ENCODE measurements around the gene PTPRJ. TPM values are rescaled to one million over a fixed set of nuclear protein-coding genes. Genes with fewer than 3 reads are reported as not detected.

PTPRJ gene
- polyA plus RNA-seq, 1 donor (not counting 4 experiments of a cell fraction or from before 2014, with no cell fraction given) = 0.84 TPM

DNA sequence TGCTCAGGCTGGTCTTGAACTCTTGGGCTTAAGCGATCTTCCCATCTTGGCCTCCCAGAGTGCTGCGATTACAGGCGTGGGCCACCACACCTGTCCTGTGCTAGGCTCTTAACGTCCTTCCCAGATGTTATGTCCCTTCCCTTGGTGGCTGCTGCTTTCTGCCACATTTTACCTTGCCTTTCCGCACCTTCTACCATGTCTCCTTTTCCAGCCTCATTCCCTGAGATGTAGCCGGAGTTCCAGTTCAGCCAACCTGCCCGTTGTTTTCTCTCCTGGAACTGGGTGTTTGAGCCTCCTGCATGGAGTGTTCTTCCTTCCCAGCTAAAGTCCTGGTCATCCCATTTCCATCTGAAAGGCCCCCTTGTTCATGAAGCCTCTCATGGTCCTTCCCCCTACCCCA is 95.3 kb downstream of the PTPRJ start:
- Histone ChIP-seq H3K36me3 (ENCODE audit: control insufficient read depth in 2 of 2, extremely low read depth in 1 of 2, insufficient read depth in 2 of 2, low read length in 2 of 2) (no peaks in the 10 kb centered on the region), H3K79me2 (ENCODE audit: control insufficient read depth, insufficient read depth, low read length) (no peaks in the 10 kb centered on the region), H3K27ac (ENCODE audit: control insufficient read depth, insufficient read depth, low read length) (no peak overlapping the region), H3K4me3 (ENCODE audit: control insufficient read depth in 2 of 3, extremely low read depth in 1 of 3, insufficient read depth in 2 of 3, low read depth in 1 of 3, low read length in 3 of 3) (no peak overlapping the region), H3K4me2 (ENCODE audit: control insufficient read depth, extremely low read depth, insufficient read depth, low read depth, low read length) (no peak overlapping the region), H3K9me1 (ENCODE audit: control insufficient read depth, extremely low read depth, insufficient read depth, low read length) (no peaks in the 10 kb centered on the region), H4K20me1 (ENCODE audit: control insufficient read depth, extremely low read depth, insufficient read depth, low read length) (no peaks in the 10 kb centered on the region), H3K9me3 (ENCODE audit: control insufficient read depth, low read depth, low read length) (no peaks in the 10 kb centered on the region), H3K4me1 (ENCODE audit: control insufficient read depth, extremely low read depth, insufficient read depth, low read length) (no peaks in the 10 kb centered on the region), H2AFZ (ENCODE audit: control insufficient read depth, low read length) (no peak overlapping the region), H3K9ac (ENCODE audit: control insufficient read depth, extremely low read depth, insufficient read depth, low read length) (no peak overlapping the region), H3K27me3 (ENCODE audit: control insufficient read depth, extremely low read depth, insufficient read depth, low read length) (no peaks in the 10 kb centered on the region)
- FAIRE-seq (no peak), DNase-seq (ENCODE audit: low read depth, low spot score) (no peak)
- dilution Hi-C loops (cut with MboI; ENCODE audit: extremely low pct_ligation_motif_present, low sequenced_read_pairs) = no loop called here
- TF ChIP-seq EZH2 (IDR thresholded peaks at IDR 0.05; ENCODE audit: low read length) = no peak
- TF ChIP-seq, protein P1, sequence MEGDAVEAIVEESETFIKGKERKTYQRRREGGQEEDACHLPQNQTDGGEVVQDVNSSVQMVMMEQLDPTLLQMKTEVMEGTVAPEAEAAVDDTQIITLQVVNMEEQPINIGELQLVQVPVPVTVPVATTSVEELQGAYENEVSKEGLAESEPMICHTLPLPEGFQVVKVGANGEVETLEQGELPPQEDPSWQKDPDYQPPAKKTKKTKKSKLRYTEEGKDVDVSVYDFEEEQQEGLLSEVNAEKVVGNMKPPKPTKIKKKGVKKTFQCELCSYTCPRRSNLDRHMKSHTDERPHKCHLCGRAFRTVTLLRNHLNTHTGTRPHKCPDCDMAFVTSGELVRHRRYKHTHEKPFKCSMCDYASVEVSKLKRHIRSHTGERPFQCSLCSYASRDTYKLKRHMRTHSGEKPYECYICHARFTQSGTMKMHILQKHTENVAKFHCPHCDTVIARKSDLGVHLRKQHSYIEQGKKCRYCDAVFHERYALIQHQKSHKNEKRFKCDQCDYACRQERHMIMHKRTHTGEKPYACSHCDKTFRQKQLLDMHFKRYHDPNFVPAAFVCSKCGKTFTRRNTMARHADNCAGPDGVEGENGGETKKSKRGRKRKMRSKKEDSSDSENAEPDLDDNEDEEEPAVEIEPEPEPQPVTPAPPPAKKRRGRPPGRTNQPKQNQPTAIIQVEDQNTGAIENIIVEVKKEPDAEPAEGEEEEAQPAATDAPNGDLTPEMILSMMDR (optimal IDR thresholded peaks at IDR 0.05 in 1 of 3, IDR thresholded peaks at IDR 0.05 in 1 of 3, conservative IDR thresholded peaks at IDR 0.05 in 1 of 3; ENCODE audit: extremely low read depth in 1 of 3, insufficient read depth in 2 of 3, low read length in 3 of 3) = no peak

DNA sequence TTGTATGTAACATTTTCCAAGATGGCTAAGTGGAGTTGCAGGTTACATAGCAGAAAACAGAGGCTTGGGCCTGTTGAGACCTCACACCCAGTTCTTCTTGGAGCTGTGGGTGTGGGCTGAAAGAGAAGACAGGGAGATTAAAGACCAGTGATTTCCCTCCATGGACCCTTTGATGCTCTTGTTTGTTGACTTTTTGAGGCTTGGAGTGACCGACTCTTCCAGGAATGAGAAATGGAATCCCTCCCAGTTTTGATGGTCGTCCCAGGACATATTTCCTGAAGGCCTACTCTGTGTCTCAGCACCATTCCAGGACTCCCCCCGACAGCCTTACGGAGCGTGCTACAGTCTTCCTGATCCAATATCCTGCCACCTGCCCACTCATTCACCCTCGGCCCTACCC is 96.9 kb downstream of the PTPRJ start:
- Histone ChIP-seq H3K27me3 (ENCODE audit: control insufficient read depth, extremely low read depth, insufficient read depth, low read length) (no peaks in the 10 kb centered on the region), H3K36me3 (ENCODE audit: control insufficient read depth in 2 of 2, extremely low read depth in 1 of 2, insufficient read depth in 2 of 2, low read length in 2 of 2) (no peaks in the 10 kb centered on the region), H3K9me1 (ENCODE audit: control insufficient read depth, extremely low read depth, insufficient read depth, low read length) (no peaks in the 10 kb centered on the region), H2AFZ (ENCODE audit: control insufficient read depth, low read length) (no peak overlapping the region), H3K9ac (ENCODE audit: control insufficient read depth, extremely low read depth, insufficient read depth, low read length) (no peak overlapping the region), H3K4me3 (ENCODE audit: control insufficient read depth in 2 of 3, extremely low read depth in 1 of 3, insufficient read depth in 2 of 3, low read depth in 1 of 3, low read length in 3 of 3) (no peak overlapping the region), H3K4me2 (ENCODE audit: control insufficient read depth, extremely low read depth, insufficient read depth, low read depth, low read length) (no peak overlapping the region), H4K20me1 (ENCODE audit: control insufficient read depth, extremely low read depth, insufficient read depth, low read length) (no peaks in the 10 kb centered on the region), H3K79me2 (ENCODE audit: control insufficient read depth, insufficient read depth, low read length) (no peaks in the 10 kb centered on the region), H3K27ac (ENCODE audit: control insufficient read depth, insufficient read depth, low read length) (no peak overlapping the region), H3K4me1 (ENCODE audit: control insufficient read depth, extremely low read depth, insufficient read depth, low read length) (no peaks in the 10 kb centered on the region), H3K9me3 (ENCODE audit: control insufficient read depth, low read depth, low read length) (no peaks in the 10 kb centered on the region)
- DNase-seq (ENCODE audit: low read depth, low spot score) (no peak), FAIRE-seq (no peak)
- TF ChIP-seq EZH2 (IDR thresholded peaks at IDR 0.05; ENCODE audit: low read length) = no peak
- TF ChIP-seq, protein P1 (optimal IDR thresholded peaks at IDR 0.05 in 1 of 3, IDR thresholded peaks at IDR 0.05 in 1 of 3, conservative IDR thresholded peaks at IDR 0.05 in 1 of 3; ENCODE audit: extremely low read depth in 1 of 3, insufficient read depth in 2 of 3, low read length in 3 of 3) = no peak
- dilution Hi-C loops (cut with MboI; ENCODE audit: extremely low pct_ligation_motif_present, low sequenced_read_pairs) = no loop called here
